HG02798 (cell line): ENCODE data around the gene RPS6KL1.

Source experiments
- ATAC-seq: cut with Tn5 transposase; IDR thresholded peaks from one replicate; pipeline ENCODE4 v1.9.1; 2021; ENCODE audit warnings: mild to moderate bottlenecking; ENCODE audit not compliant: unreplicated experiment, poor library complexity

Gene RPS6KL1, protein sequence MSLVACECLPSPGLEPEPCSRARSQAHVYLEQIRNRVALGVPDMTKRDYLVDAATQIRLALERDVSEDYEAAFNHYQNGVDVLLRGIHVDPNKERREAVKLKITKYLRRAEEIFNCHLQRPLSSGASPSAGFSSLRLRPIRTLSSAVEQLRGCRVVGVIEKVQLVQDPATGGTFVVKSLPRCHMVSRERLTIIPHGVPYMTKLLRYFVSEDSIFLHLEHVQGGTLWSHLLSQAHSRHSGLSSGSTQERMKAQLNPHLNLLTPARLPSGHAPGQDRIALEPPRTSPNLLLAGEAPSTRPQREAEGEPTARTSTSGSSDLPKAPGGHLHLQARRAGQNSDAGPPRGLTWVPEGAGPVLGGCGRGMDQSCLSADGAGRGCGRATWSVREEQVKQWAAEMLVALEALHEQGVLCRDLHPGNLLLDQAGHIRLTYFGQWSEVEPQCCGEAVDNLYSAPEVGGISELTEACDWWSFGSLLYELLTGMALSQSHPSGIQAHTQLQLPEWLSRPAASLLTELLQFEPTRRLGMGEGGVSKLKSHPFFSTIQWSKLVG

GRCh38 chr14:74922752-74923401 is at the start of gene RPS6KL1:
TSS of gene RPS6KL1 (minus strand) at chr14:74923260. CDS start at chr14:74921541, 1,719 bp downstream.
- peak; percentile 97 for ATAC-seq

GRCh38 chr14:74968811-74969210 is 45.8 kb upstream of the RPS6KL1 start:
- no peak for ATAC-seq

GRCh38 chr14:74965486-74966153 is 42.6 kb upstream of the RPS6KL1 start:
- no peak for ATAC-seq

DNA sequence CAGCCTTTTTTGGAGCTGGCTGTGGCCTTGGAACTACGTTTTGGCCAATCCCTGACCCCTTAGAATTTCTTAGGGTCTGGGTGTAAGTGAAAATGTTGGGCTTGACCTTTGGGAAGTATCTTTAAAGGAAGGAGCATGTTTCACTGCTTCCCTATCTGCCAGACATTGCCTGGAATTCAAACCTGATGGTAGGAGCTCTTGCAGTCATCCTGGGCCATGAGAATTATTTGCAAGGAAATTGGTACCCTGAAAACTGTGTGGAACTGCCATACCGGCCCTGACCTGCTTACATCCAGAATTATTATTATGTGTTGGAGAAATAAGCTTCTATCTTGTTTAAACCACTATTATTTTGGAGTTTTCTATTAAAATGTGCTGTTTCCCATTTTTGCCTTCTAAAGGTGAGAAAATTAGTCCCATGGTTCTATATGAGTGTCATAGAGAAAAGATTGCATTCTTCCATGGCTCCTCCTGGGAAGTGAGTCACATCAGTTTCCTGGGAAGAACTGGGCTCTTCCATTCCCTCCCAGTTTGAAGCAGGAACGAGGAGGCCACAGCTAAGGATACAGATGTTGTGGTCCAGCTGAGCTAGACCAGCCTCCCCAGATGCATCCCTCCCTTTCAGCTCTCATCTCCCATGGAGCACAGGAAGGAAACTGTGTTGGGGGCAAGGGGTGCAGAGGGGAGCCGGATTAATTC is 41.9 kb upstream of the RPS6KL1 start:
- no peak for ATAC-seq

DNA sequence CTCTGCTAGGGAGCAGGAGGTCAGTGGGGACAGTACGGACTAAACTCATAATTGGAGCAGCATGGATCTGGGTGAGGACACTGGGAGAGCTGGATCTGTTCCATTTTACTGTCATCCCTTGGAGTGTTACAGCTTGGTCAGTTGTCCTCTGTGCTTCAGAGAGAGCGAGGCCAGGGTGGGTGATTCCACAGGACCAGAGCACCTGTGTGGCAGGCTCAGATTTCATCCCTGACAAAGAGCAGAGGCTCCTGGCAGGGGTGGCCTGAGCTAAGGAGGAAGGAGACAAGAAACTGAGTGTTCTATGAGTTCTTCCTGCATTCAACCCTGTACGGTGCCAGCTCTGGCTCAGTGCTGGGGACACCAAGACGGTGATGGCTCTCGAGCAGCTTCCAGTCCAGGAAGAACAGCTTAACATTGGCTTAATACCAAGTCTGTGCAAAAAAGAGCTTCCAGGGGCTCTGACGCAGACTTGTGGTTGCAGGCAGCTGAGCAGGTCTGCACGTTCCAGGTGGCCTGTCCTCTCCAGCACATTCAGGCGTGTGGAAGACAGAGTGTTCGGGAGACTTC is 40.7 kb upstream of the RPS6KL1 start:
- no peak for ATAC-seq

GRCh38 chr14:74963178-74963704 is 40.2 kb upstream of the RPS6KL1 start:
- no peak for ATAC-seq

GRCh38 chr14:74962493-74962892 is 39.4 kb upstream of the RPS6KL1 start:
- ATAC-seq, result no peak

DNA sequence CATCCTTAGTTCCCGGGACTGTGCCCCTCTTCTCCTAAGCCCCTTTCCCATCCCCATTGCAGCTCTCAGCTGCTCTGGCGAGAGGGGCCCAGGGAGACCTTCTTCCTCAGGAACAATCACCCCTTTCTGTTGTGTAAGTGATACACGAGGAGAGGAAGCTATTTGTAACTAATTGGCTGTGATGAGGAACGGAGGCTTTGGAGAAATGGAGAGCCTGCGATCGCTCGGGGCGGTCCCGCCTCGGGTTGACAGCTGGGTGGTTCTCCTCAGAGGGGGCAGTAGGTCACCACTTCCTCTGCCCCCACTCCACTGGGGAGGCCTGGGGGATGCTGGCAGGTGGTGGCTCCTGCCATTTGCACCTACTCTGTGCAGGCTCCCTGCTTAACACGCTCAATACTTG is 39.0 kb upstream of the RPS6KL1 start:
- no peak for ATAC-seq

DNA sequence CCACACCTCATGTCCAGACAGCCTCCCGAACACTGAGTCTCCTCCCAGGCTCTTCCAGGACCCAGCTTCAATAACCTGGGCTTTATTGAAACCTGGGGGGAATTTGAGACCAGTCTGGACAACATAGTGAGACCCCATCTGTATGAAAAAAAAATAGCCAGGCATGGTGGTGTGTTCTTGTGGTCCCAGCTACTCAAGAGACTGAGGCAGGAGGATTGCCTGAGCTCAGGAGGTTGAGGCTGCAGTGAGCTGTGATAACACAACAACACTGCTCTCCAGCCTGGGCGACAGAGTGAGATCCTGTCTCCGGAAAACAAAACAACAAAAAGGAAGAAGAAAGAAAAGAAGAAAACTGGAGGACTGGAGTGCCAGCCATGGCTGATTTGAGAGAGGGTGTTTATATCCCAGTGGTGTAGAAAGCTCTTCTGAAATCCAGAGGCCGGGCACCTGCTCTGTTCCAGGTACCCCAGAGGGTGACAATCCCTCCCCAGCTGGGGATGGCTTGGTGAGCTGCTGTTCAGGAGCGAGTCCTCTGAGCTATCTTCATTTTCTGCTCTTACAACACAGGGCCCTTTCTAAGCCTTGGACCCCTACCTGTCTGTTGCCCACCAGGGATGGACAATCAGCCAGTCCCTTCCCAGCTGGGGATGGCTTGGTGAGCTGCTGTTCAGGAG is 38.3 kb upstream of the RPS6KL1 start:
- ATAC-seq, result no peak

- no peak for ATAC-seq
Measured at GRCh38 chr14:74960736-74961135, 37.7 kb upstream of the RPS6KL1 start.

DNA sequence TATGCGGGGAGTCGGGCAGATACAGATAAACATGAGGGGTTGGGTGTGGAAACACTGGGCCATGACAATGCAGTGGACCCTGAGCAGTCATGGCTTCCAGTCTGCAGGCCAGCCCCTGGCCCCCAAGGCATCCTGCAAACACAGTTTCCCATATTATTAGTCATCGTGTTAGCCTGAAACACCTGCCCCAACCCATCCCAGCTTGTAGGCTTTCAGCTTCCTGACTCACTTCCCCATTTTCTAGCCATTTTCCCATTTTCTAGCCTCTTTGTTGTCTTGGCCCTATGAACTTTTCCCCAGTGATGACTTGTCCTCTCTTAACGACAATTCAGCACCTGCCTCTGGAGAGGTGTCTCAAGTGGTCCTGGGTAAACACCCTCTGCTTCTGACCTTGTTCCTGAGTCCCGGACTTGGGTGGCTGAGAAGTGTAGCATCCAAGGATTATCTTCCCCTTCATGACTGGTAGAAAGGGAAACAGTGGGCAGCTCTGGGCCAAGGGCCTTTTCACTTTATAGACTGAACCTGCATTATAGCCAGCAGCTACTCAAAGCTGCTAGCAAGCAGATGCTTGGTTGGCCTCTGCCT is 36.6 kb upstream of the RPS6KL1 start:
- ATAC-seq, result no peak

DNA sequence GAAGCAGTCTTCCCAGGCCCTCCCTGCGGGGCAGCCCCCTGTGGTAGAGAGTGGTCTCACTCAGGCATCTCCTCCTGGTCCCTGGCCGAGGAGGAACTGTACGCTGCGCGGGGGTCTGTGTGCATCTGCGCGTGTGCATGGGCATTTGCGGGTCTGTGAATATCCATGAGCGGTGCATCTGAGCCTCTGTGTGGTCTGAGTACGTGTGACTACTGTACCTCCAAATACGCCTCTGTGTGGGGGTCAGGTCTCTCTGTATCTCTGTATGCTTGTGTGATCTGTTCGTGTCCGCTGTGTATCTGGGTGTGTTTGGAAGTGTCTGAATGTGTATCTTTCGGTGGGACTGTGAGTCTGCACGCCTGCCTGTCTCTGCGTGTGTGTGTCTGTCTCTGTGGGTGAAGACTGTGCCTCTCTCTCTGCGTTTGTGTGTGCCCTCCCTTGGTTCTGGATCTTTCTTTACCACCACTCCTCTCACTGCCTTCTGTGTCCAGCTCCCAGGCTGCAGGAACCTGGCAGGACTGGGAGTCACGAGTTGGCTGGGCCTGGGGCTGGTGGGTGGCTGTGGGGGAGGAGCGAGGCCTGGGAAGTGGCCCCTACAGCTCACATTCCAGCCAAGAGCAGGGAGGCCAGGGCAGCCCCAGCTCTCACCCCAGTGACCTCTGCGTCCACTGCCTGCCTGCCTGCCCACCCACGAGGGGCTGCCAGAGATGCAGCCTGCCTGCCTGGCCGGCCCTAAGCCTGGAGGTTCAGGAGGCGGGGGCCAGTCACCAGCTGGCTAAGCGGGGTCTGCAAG is 33.4 kb upstream of the RPS6KL1 start:
- no peak for ATAC-seq

DNA sequence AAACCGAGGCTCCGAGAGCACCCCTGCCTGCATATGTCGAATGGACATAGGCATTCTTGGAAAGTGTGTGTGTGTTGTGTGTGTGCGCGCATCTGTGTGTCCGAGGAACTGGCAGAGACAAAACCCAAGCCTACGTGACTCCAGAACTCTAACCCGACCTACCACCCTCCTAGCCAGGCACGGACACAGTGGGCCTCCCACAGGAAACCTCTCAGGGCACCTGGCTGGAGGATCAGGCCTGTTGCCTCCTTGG is 32.9 kb upstream of the RPS6KL1 start:
- no peak for ATAC-seq

DNA sequence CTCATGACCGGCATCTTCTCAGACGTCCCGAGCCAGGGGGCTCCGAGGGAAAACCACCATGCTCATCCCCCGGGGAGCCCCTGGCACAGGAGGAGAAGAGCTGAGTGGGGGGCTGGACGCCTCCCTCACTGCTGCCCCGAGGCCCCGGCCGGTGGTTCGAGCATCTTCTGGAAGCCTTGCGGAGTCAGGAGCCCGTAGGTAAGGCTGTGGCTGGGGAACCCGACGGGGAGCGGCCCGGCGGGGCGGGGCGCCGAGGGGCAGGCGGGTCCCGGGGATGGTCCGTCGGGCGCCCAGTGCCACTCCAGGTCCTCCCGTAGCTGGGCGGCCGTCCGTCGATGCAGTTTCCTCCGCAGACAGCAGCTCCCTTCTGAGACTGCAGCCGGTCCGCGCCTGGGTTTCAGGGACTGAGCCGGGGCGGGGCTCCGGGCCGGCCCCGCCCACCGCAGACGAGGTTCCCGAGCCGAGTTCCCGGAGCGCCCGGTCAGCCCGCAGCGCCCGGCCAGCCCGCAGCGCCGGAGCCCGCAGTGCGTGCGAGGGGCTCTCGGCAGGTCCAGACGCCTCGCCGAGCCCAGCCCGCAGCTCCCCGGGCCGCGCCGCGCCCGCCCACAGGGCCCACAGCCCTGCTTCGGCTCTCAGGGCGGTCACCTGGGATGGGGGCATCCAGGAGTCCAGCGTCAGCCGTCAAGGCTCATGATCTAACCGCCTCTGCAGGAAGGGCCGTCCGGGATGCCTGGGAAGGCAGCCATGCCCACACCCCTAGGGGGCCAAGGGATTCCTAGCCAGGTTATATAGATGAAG is 32.4 kb upstream of the RPS6KL1 start, which contains the start of gene PGF:
Gene PGF (minus strand): TSS at position 369 of the 798 bp plus-strand sequence. CDS start 355 bp downstream, at position 14.
- ATAC-seq, result peak; percentile 48

DNA sequence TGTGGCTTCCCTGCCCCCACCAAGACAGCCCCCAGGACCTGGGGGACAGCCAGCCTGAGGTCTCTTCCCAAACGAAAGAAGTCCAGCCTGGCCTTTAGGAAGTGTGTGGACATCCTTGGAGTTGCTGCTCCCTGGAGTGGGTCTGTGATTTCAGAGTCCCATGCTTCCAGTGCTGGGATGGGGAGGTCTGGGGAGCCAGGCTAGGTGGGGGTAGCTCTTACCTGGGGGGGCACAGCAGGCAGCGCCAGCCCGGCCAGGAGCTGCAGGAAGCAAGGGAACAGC is 31.8 kb upstream of the RPS6KL1 start:
- no peak for ATAC-seq

GRCh38 chr14:74954232-74954946 is 31.3 kb upstream of the RPS6KL1 start:
- no peak for ATAC-seq

- no peak for ATAC-seq
Measured at GRCh38 chr14:74953686-74954085, 30.6 kb upstream of the RPS6KL1 start.
